DOHH2 (cell line): ENCODE results near the gene PDPR.
"Not testable (repeated sequence)": the region's sequence is repeated elsewhere in the genome, so short reads cannot be mapped to it uniquely, and the experiment has no call there.

Experiments
- CTCF ChIP-seq: fragments of 200-600 bp; sonication (generic); IDR thresholded peaks from one replicate; pipeline ENCODE4 v1.5.1; 2014; ENCODE audit warnings: antibody characterized with exemption, mild to moderate bottlenecking, low read depth, low read length; ENCODE audit not compliant: poor library complexity, severe bottlenecking
- EZH2phosphoT487 ChIP-seq: fragments of 200-600 bp; sonication (generic); IDR thresholded peaks from 2 replicates; pipeline ENCODE4 v1.6.1; 2017; ENCODE audit warnings: borderline replicate concordance, mild to moderate bottlenecking, antibody characterized with exemption, low read length, moderate library complexity, mixed read lengths

- TF ChIP-seq CTCF, EZH2phosphoT487: not testable (repeated sequence)
Observed at GRCh38 chr16:70203508-70203907, 89.4 kb downstream of the PDPR start.
